ENCODE measurements around the gene DDX41.

DDX41 gene

GRCh38 chr5:177494346-177495195 is 22.2 kb downstream of the DDX41 start:
- Mint-ChIP-seq H3K27me3 (ENCODE audit: low read depth, poor library complexity) (peaks cover 13% of the 10 kb centered on the region), H3K27ac (peak overlapping the region; percentile 42), H3K9me3 (no peaks in the 10 kb centered on the region), H3K36me3 (ENCODE audit: low read depth) (peaks cover 13% of the 10 kb centered on the region), H3K4me1 (peaks cover 67% of the 10 kb centered on the region), H3K4me3 (peak overlapping the region; percentile 89)
- DNase-seq: peak; percentile 52
- no peak for TF ChIP-seq CTCF (IDR thresholded peaks at IDR 0.05)

DNA sequence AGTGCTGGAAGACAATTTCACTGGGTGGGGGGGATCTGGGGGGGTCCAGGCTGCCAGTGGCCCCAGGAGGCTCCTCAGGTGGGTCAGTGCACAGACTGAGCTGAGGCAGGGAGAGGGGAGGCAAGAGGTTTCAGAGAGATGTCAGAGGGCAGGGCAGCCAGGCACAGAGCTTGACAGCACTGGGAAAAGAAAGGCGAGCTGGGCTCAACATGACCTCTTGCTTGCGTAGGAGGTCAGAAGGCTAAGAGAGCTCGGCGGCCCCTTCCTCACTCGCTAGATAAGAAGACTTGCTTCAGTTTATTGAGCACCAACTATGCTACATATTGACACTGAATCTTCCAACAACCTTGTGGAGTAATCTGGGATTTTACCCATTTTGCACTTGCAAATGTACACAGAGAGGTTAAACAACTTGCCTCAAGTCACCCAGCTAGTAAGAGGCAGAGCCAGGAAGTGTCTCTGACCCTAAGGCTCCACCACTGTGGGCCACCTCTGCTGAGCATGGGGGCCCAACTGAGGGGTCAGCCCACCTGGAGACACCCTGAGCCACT is 22.9 kb downstream of the DDX41 start:
- Mint-ChIP-seq H3K4me1 (peaks cover 61% of the 10 kb centered on the region), H3K4me3 (peak overlapping the region; percentile 36), H3K27me3 (ENCODE audit: low read depth, poor library complexity) (peaks cover 6% of the 10 kb centered on the region), H3K27ac (no peak overlapping the region), H3K36me3 (ENCODE audit: low read depth) (peaks cover 13% of the 10 kb centered on the region), H3K9me3 (no peaks in the 10 kb centered on the region)
- no peak for DNase-seq
- no peak for TF ChIP-seq CTCF (IDR thresholded peaks at IDR 0.05)

GRCh38 chr5:177492841-177493240 is 23.9 kb downstream of the DDX41 start:
- H3K4me1 Mint-ChIP-seq: peaks cover 51% of the 10 kb centered on the region
- DNase-seq: no peak
- TF ChIP-seq CTCF (IDR thresholded peaks at IDR 0.05): no peak
- H3K9me3 Mint-ChIP-seq: no peaks in the 10 kb centered on the region
- peak overlapping the region; percentile 68 for H3K27ac Mint-ChIP-seq
- H3K36me3 Mint-ChIP-seq (ENCODE audit: low read depth): peaks cover 18% of the 10 kb centered on the region
- H3K4me3 Mint-ChIP-seq: no peak overlapping the region
- H3K27me3 Mint-ChIP-seq (ENCODE audit: low read depth, poor library complexity): no peaks in the 10 kb centered on the region

GRCh38 chr5:177491983-177492746 is 24.6 kb downstream of the DDX41 start:
- no peak for TF ChIP-seq CTCF (IDR thresholded peaks at IDR 0.05)
- H3K27ac Mint-ChIP-seq: peak overlapping the region; percentile 68
- H3K4me3 Mint-ChIP-seq: no peak overlapping the region
- peaks cover 22% of the 10 kb centered on the region for H3K36me3 Mint-ChIP-seq (ENCODE audit: low read depth)
- DNase-seq: no peak
- peaks cover 48% of the 10 kb centered on the region for H3K4me1 Mint-ChIP-seq
- H3K27me3 Mint-ChIP-seq (ENCODE audit: low read depth, poor library complexity): no peaks in the 10 kb centered on the region
- no peaks in the 10 kb centered on the region for H3K9me3 Mint-ChIP-seq

GRCh38 chr5:177491429-177491945 is 25.3 kb downstream of the DDX41 start:
- Mint-ChIP-seq H3K4me1 (peaks cover 48% of the 10 kb centered on the region), H3K27me3 (ENCODE audit: low read depth, poor library complexity) (no peaks in the 10 kb centered on the region), H3K27ac (no peak overlapping the region), H3K4me3 (no peak overlapping the region), H3K9me3 (no peaks in the 10 kb centered on the region), H3K36me3 (ENCODE audit: low read depth) (peaks cover 26% of the 10 kb centered on the region)
- DNase-seq: peak; percentile 95
- peak; percentile 97 for TF ChIP-seq CTCF (IDR thresholded peaks at IDR 0.05)
